HG02840 (cell line): ENCODE measurements around the gene TBC1D5.
A peak's percentile ranks its signal among the peaks of the same experiment; 100 is the strongest.
"Not testable (repeated sequence)": the region's sequence is repeated elsewhere in the genome, so short reads cannot be mapped to it uniquely, and the experiment has no call there.

Experiments used
- ATAC-seq: cut with Tn5 transposase; IDR thresholded peaks from one replicate; pipeline ENCODE4 v1.9.1; 2021; ENCODE audit warnings: mild to moderate bottlenecking, moderate library complexity, moderate number of reproducible peaks; ENCODE audit not compliant: unreplicated experiment, low FRiP score

Gene TBC1D5

GRCh38 chr3:17749705-17750293 lies 7.4 kb upstream of the TBC1D5 start:
- no peak for ATAC-seq

GRCh38 chr3:17749281-17749680 lies 6.8 kb upstream of the TBC1D5 start:
- ATAC-seq, result no peak

DNA sequence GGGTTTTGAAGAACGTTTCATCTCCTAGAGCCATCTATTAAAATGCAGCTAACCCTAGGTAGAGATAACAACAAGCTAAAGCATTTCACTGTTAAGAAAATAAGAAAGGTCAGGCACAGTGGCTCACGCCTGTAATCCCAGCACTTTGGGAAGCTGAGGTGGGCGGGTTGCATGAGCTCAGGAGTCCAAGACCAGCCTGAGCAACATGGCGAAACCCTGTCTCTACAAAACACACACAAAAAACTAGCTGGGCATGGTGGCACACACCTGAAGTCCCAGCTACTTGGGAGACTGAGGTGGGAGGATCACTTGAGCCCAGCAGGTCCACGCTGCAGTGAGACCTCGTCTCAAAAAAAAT lies 5.4 kb upstream of the TBC1D5 start:
- no peak for ATAC-seq

DNA sequence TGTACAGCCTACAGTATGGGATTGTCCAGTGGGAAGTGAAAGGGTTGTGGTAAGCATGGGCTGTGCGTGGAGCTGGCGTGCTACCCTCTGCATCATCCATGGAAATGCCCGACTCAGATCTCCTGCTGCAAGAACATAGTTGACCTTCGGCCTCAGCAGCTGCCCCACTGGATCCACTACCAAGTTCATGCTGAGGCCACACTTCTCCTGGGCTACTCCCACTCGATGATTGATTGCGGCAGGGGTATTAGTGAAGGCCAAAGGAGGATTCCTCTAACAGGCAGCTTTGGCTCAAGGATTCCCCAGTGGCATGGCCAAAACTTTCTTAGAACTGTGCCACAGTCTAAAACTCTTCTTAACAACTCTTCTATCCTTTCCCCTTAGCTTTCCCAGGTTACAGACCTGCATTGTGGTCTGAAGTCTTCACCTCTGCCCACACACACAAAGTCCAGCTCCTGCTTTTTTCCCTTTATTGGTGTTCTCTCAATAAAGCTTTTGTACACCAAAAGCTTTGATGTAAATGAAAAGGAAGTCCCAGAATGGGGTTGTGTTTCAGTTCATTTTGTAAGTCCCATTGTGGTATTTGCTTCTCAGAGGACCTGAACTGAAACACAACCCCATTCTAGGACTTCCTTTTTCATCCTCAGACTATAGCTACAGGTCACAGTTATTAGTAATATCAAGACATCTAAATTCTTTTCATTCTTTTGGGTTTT lies 4.9 kb upstream of the TBC1D5 start:
- peak; percentile 64 for ATAC-seq

- ATAC-seq, result no peak
Measured at GRCh38 chr3:17745894-17746293, 3.5 kb upstream of the TBC1D5 start.

- no peak for ATAC-seq
Measured at GRCh38 chr3:17745301-17745700, 2.9 kb upstream of the TBC1D5 start.

- ATAC-seq, result no peak
Measured at GRCh38 chr3:17744693-17745092, 2.3 kb upstream of the TBC1D5 start.

GRCh38 chr3:17743658-17743995 lies 1.2 kb upstream of the TBC1D5 start:
- ATAC-seq, result no peak

- peak; percentile 0 for ATAC-seq
Measured at GRCh38 chr3:17742880-17743657, 638 bp upstream of the TBC1D5 start.

GRCh38 chr3:17741621-17742101 lies 770 bp downstream of the TBC1D5 start:
- no peak for ATAC-seq

DNA sequence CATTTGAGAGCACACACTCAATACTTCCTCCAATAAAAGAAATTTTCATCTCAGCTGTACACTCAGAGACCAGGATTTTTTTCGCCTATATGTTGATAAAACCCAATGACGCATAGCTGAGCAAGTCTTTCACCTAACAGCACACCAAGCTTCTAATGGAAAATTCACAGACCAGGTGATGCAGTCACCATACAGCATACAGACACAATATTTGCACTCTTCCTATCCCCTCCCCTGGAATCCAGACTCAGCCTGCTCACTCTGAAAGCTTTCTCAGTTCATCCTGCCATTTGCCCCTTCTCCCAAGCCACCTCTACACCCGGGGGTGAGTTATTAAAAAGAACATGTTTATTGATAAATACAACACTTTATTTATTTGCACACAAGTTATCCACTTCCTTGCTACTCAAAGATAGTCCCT lies 1.7 kb downstream of the TBC1D5 start:
- no peak for ATAC-seq

GRCh38 chr3:17738921-17739320 lies 3.5 kb downstream of the TBC1D5 start:
- no peak for ATAC-seq

GRCh38 chr3:17738219-17738618 lies 4.2 kb downstream of the TBC1D5 start:
- no peak for ATAC-seq

- no peak for ATAC-seq
Measured at GRCh38 chr3:17737591-17737990, 4.8 kb downstream of the TBC1D5 start.

DNA sequence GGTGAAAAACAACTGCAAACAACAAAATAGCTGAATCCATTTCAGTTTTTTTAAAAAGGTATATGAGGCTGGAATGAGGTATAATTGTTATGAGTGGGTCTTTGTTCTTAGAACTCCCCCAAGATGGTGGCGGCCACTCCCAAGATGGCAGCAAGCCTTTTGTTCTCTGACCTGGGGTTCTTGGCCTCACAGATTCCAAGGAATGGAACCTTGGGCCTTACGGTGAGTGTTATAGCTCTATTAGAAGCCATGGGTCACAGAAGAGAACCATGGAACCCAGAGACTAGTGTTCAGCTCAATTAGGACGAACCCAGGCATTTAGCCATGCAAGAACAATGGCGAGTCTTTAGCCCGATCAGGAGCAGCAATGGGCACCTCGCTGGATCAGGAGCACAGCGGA lies 7.1 kb downstream of the TBC1D5 start:
- not testable (repeated sequence) for ATAC-seq

GRCh38 chr3:17733768-17734167 lies 8.7 kb downstream of the TBC1D5 start:
- ATAC-seq, result no peak

DNA sequence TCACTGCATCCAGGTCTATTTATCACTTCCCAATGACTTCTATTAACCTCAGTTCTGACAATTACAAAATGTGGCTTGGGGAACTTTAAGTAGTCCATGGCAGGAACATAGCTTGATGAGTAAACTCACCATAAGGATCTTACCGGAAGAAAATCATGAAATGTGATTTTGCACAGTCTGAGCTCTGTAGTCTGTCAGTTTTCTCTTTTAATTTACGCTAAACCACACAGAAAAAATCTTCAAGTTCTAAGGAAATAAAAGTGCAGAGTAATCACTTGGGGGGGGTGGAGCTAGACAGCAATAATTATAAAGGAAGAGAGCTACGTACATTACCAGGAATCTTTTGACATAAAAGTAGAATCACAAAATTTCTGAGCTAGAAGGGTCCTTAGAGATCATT lies 9.2 kb downstream of the TBC1D5 start:
- ATAC-seq, result no peak

GRCh38 chr3:17730318-17730967 lies 12.0 kb downstream of the TBC1D5 start:
- ATAC-seq, result no peak

GRCh38 chr3:17726313-17726712 lies 16.1 kb downstream of the TBC1D5 start:
- no peak for ATAC-seq

DNA sequence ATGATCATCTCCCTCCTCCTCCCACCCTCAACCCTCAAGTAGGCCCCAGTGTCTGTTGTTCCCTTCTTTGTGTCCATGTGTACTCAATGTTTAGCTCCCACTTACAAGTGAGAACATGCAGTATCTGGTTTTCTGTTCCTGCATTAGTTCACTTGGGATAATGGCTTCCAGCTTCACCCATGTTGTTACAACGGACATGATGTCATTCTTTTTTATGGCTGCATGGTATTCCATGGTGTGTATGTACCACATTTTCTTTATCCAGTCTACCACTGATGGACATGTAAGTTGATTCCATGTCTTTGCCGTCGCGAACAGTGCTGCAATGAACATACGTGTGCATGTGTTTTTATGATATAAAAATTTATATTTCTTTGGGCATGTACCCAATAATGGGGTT lies 16.6 kb downstream of the TBC1D5 start:
- not testable (repeated sequence) for ATAC-seq

GRCh38 chr3:17724948-17725347 lies 17.5 kb downstream of the TBC1D5 start:
- no peak for ATAC-seq
